GM12891 (cell line): ENCODE measurements around the gene TMED10.

Source experiments
- POLR2A ChIP-seq: IDR thresholded peaks from 2 replicates; pipeline ENCODE4 v1.6.1; 2011; ENCODE audit warnings: low read depth, low read length, control low read depth
- POLR2AphosphoS5 ChIP-seq: IDR thresholded peaks from 2 replicates; pipeline ENCODE4 v1.6.1; 2011; ENCODE audit warnings: low read depth, low read length, control low read depth
- SPI1 ChIP-seq: IDR thresholded peaks from 2 replicates; pipeline ENCODE4 v1.6.1; 2011; ENCODE audit warnings: low read depth, low read length, control low read depth
- TAF1 ChIP-seq: IDR thresholded peaks from 2 replicates; pipeline ENCODE4 v1.6.1; 2011; ENCODE audit warnings: low read depth, low read length, control low read depth

DNA sequence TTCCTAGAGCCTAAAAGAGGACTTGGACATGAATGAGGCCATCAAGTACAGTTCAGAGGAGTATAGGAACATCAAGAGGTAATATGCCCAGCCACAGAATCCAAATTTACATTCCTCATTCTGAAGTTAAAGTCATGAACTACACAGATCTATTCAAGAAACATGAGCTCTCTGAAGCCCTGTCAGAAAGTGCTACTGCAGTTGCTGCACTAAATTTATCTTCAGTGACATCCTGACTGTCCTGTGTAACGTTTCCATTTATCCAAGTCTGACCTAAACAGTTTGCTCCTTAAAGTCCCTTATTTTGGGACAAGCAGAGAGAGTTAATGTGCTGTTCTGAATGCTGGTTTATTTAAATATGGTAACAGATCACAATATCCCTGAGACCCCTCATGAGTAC is 77.7 kb downstream of the TMED10 start:
- TF ChIP-seq SPI1 (no peak), POLR2A (no peak), POLR2AphosphoS5 (no peak), TAF1 (no peak)
